Thoracic aorta (tissue), 2 donors: ENCODE data around the gene SENP6. TPM values are rescaled to one million over a fixed set of nuclear protein-coding genes. Genes with fewer than 3 reads are reported as not detected.
"Not testable (repeated sequence)": the region's sequence is repeated elsewhere in the genome, so short reads cannot be mapped to it uniquely, and the experiment has no call there.

Source experiments
- ATAC-seq: fragments of 150-250 bp; one replicate; pipeline ENCODE4 v1.8.0; 2017; ENCODE audit warnings: low read depth; ENCODE audit not compliant: insufficient number of reproducible peaks, low FRiP score
- DNase-seq: peaks from one replicate; pipeline ENCODE4 v3.0.0-alpha.2; 2020; ENCODE audit warnings: low spot score
- H3K27ac ChIP-seq, 2 donors: fragments of 200-600 bp; sonication (generic); 1 replicate in 1 of 2; 2 replicates in 1 of 2; pipeline ENCODE4 v1.5.1; 2016; ENCODE audit warnings: mild to moderate bottlenecking in 2 of 2, moderate library complexity in 2 of 2
- H3K27me3 ChIP-seq: fragments of 200-600 bp; sonication (generic); replicated peaks from 2 replicates; pipeline ENCODE4 v1.6.0; 2016; ENCODE audit warnings: mild to moderate bottlenecking; ENCODE audit not compliant: insufficient read depth
- H3K36me3 ChIP-seq: fragments of 200-600 bp; sonication (generic); one replicate; pipeline ENCODE4 v1.5.1; 2016
- H3K4me1 ChIP-seq, 2 donors: fragments of 200-600 bp; sonication (generic); 1 replicate in 1 of 2; 2 replicates in 1 of 2; pipeline versions ENCODE4 v1.5.1 to v1.6.0; 2016; ENCODE audit warnings: low read depth in 2 of 2, mild to moderate bottlenecking in 1 of 2; ENCODE audit not compliant: control insufficient read depth in 1 of 2
- H3K4me3 ChIP-seq: fragments of 200-600 bp; sonication (generic); 2 replicates; pipeline ENCODE4 v1.5.1; 2016; ENCODE audit warnings: mild to moderate bottlenecking
- H3K9me3 ChIP-seq: fragments of 200-600 bp; sonication (generic); 2 replicates; pipeline ENCODE4 v1.5.1; 2016
- CTCF ChIP-seq: fragments of 200-600 bp; sonication (generic); IDR thresholded peaks from one replicate; pipeline ENCODE4 v1.5.1; 2019; ENCODE audit warnings: antibody characterized with exemption
- total RNA-seq, 2 donors: library from RNA; depleted of rRNA; stranded (reverse); fragments of >200 nt; gene quantifications; one replicate each; pipeline versions ENCODE4 v1.1.0 to v1.2.3, GENCODE V29; 2016

SENP6 gene
- total RNA-seq, 2 donors from 2014 or later = 115 to 163 TPM

GRCh38 chr6:75719133-75719532 is 117.5 kb downstream of the SENP6 start:
- no peak for TF ChIP-seq CTCF
- Histone ChIP-seq H3K9me3 (no peaks in the 10 kb centered on the region), H3K4me3 (no peak overlapping the region), H3K4me1 (no peaks in the 10 kb centered on the region), H3K36me3 (peaks cover 5% of the 10 kb centered on the region), H3K27me3 (no peaks in the 10 kb centered on the region), H3K27ac (no peak overlapping the region)
- DNase-seq = no peak
- ATAC-seq = no peak

- no peak for TF ChIP-seq CTCF
- DNase-seq = no peak
- Histone ChIP-seq H3K27me3 (no peaks in the 10 kb centered on the region), H3K27ac (no peak overlapping the region), H3K4me1 (no peaks in the 10 kb centered on the region), H3K9me3 (no peaks in the 10 kb centered on the region), H3K36me3 (no peaks in the 10 kb centered on the region), H3K4me3 (no peak overlapping the region)
- ATAC-seq = no peak
Measured at GRCh38 chr6:75723382-75723781, 121.7 kb downstream of the SENP6 start.

GRCh38 chr6:75727206-75727605 is 125.5 kb downstream of the SENP6 start:
- Histone ChIP-seq H3K27ac (no peak overlapping the region), H3K27me3 (no peaks in the 10 kb centered on the region), H3K36me3 (no peaks in the 10 kb centered on the region), H3K9me3 (no peaks in the 10 kb centered on the region), H3K4me3 (no peak overlapping the region), H3K4me1 (no peaks in the 10 kb centered on the region)
- no peak for TF ChIP-seq CTCF
- DNase-seq (no peak), ATAC-seq (no peak)

GRCh38 chr6:75731029-75731428 is 129.3 kb downstream of the SENP6 start:
- not testable (repeated sequence) for H3K4me1 ChIP-seq, DNase-seq, H3K4me3 ChIP-seq, H3K27me3 ChIP-seq, ATAC-seq, H3K9me3 ChIP-seq, H3K36me3 ChIP-seq, H3K27ac ChIP-seq

- no peak for DNase-seq
- Histone ChIP-seq H3K4me3 (no peak overlapping the region), H3K4me1 (no peaks in the 10 kb centered on the region), H3K9me3 (no peaks in the 10 kb centered on the region), H3K27ac (no peak overlapping the region), H3K36me3 (no peaks in the 10 kb centered on the region), H3K27me3 (no peaks in the 10 kb centered on the region)
- no peak for TF ChIP-seq CTCF
- ATAC-seq = no peak
Measured at GRCh38 chr6:75735491-75736186, 134.0 kb downstream of the SENP6 start.

- no peak for TF ChIP-seq CTCF
- Histone ChIP-seq H3K27me3 (no peaks in the 10 kb centered on the region), H3K4me1 (peaks cover 0 to 4% of the 10 kb centered on the region in 2 donors), H3K4me3 (no peak overlapping the region), H3K27ac (no peak overlapping the region), H3K9me3 (no peaks in the 10 kb centered on the region), H3K36me3 (no peaks in the 10 kb centered on the region)
- ATAC-seq (no peak), DNase-seq (no peak)
Measured at GRCh38 chr6:75743971-75744370, 142.3 kb downstream of the SENP6 start.
